SW480 (cell line): Measurements from ENCODE around the gene KRTAP9-4.
"Not testable (repeated sequence)": the region's sequence is repeated elsewhere in the genome, so short reads cannot be mapped to it uniquely, and the experiment has no call there.

ENCODE experiments used
- DNase-seq: peaks from one replicate; pipeline ENCODE4 v3.0.0-alpha.2; 2016; ENCODE audit warnings: low spot score

KRTAP9-4 gene, protein sequence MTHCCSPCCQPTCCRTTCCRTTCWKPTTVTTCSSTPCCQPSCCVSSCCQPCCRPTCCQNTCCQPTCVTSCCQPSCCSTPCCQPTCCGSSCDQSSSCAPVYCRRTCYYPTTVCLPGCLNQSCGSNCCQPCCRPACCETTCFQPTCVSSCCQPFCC

GRCh38 chr17:41249637-41250240, at the start of gene KRTAP9-4:
KRTAP9-4 (plus strand) TSS chr17:41249687; CDS start chr17:41249721, 34 bp downstream.
- DNase-seq, result not testable (repeated sequence)

GRCh38 chr17:41211845-41212466, 37.5 kb upstream of the KRTAP9-4 start:
- peak; percentile 8 for DNase-seq

GRCh38 chr17:41212524-41213169, 36.8 kb upstream of the KRTAP9-4 start:
- no peak for DNase-seq

DNA sequence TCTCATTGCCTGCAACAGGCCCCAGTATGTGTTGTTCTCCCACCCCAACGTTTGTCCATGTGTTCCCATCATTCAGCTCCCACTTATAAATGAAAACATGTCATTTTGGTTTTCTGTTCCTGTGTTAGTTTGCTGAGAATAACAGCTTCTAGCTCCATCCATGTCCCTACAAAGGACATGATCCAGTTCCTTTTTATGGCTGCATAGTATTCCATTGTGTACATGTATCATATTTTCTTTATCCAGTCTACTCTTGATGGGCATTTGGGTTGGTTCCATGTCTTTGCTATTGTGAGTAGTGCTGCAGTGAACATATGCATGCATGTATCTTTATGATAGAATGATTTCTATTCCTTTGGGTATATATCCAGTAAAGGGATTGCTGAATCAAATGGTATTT, 33.8 kb upstream of the KRTAP9-4 start:
- no peak for DNase-seq

- DNase-seq, result no peak
These were observed 25.7 kb upstream of the KRTAP9-4 start for GRCh38 chr17:41223821-41224220.

DNA sequence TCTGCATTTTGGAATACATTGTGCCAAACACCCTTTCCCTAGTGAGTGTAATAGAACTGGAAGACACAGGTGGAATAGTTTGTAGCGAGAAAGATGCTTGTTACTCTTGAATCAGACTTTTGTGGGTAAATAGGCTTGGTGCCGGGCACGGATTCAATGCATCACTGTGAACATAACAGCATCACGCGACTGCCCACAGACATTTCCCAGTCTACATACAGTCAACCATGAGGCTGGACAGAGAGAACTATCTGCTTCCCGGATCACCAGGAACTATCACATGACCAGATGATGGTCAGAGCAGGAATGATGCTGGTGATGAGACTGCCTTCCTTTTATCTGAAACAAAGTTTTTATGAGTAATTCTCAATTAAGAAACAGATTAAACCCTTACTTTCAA, 23.4 kb upstream of the KRTAP9-4 start:
- no peak for DNase-seq

- not testable (repeated sequence) for DNase-seq
These were observed 22.8 kb upstream of the KRTAP9-4 start, which contains the start of gene KRTAP9-2 for GRCh38 chr17:41226598-41227095. KRTAP9-2 (plus strand) TSS chr17:41226648; CDS start chr17:41226655, 7 bp downstream.

- no peak for DNase-seq
These were observed 19.4 kb upstream of the KRTAP9-4 start for GRCh38 chr17:41230094-41230493.

GRCh38 chr17:41231731-41232130, 17.8 kb upstream of the KRTAP9-4 start:
- no peak for DNase-seq

DNA sequence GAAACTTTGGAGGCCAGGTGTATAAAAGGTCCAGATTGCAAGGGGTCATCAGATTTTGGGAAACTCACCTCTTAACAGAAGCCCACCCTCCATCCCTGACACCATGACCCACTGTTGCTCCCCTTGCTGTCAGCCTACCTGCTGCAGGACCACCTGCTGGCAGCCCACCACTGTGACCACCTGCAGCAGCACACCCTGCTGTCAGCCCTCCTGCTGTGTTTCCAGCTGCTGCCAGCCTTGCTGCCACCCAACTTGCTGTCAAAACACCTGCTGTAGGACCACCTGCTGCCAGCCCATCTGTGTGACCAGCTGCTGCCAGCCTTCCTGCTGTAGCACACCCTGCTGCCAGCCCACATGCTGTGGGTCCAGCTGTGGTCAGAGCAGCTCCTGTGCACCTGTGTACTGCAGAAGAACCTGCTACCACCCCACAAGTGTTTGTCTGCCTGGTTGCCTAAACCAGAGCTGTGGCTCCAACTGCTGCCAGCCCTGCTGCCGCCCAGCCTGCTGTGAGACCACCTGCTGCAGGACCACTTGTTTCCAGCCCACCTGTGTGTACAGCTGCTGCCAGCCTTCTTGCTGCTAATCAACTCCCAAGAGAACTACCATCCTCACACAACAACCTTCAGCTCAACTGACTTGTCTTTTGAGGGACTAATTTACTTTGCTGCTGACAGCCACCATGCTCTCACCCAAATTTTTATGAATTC, 16.9 kb upstream of the KRTAP9-4 start, which contains the start of gene KRTAP9-3:
TSS of gene KRTAP9-3 (plus strand) at position 51 of the 707 bp plus-strand sequence. CDS start at position 104, 53 bp downstream.
- DNase-seq, result not testable (repeated sequence)

GRCh38 chr17:41237116-41237515, 12.4 kb upstream of the KRTAP9-4 start:
- not testable (repeated sequence) for DNase-seq

GRCh38 chr17:41237949-41238437, 11.5 kb upstream of the KRTAP9-4 start, which contains the start of gene KRTAP9-8:
KRTAP9-8 (plus strand) TSS chr17:41237999; CDS start chr17:41238052, 53 bp downstream.
- not testable (repeated sequence) for DNase-seq

DNA sequence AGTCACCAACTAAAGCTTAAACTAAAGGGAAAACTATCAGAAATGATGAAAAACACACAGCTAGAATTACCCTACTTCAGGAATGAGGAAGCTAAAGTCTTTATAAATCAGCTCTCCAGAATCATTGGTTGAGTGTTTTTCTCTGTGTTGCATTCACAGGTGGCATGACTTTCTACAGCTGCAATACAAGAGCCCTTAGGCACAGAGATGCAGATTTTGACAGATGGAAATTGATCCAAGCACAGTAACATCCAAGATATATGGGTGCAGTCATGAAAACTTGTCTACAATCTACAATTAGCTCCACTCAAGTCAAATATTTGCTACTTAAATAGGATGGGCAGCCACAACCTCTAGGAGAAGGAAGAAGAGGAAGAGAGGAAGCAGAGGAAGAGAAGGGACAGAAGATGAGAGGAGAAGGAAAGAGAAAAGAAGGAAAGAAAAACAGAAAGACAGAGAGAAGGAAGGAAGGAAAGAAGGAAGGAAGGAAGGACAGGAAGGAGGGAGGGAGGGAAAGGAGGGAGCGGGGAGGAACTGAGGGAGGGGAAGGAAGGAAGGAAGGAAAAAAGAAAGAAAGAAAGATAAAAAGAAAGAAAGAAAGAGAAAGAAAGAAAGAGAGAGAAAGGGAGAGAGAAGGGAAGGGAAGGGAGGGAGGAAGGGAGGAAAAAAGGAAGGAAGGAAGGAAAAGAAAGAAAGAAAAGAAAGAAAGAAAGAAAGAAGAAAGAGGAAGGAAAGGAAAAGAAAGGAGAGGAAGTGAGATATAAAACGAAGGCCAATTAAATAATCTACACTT, 2.3 kb upstream of the KRTAP9-4 start:
- not testable (repeated sequence) for DNase-seq

- no peak for DNase-seq
These were observed 1.8 kb downstream of the KRTAP9-4 start for GRCh38 chr17:41251261-41251660.

GRCh38 chr17:41254861-41255260, 5.4 kb downstream of the KRTAP9-4 start:
- DNase-seq, result no peak

DNA sequence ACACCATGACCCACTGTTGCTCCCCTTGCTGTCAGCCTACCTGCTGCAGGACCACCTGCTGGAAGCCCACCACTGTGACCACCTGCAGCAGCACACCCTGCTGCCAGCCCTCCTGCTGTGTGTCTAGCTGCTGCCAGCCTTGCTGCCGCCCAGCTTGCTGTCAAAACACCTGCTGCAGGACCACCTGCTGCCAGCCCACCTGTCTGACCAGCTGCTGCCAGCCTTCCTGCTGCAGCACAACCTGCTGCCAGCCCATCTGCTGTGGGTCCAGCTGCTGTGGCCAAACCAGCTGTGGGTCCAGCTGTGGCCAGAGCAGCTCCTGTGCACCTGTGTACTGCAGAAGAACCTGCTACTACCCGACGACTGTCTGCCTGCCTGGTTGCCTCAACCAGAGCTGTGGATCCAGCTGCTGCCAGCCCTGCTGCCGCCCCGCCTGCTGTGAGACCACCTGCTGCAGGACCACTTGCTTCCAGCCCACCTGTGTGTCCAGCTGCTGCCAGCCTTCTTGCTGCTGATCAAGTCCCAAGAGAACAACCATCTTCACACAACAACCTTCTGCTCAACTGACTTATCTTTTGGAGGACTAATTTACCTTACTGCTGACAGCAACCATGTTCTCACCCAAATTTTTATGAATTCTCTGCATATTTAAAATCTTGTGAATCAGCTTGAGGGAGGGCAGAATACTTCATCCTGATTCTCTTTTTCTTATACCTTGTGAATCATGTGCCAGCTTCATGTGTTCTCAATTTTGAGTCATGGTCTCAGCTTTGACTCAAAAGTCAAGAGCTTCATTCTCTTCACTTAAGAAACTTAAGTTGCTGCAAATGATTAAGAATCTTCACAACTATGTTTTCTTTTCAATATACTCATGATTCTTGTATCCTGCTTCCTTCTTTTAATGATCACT, 6.1 kb downstream of the KRTAP9-4 start, which contains the start of gene KRTAP9-9:
TSS of gene KRTAP9-9 (plus strand) at position 4 of the 910 bp plus-strand sequence.
- DNase-seq, result not testable (repeated sequence)

- no peak for DNase-seq
These were observed 6.8 kb downstream of the KRTAP9-4 start for GRCh38 chr17:41256291-41256685.

DNA sequence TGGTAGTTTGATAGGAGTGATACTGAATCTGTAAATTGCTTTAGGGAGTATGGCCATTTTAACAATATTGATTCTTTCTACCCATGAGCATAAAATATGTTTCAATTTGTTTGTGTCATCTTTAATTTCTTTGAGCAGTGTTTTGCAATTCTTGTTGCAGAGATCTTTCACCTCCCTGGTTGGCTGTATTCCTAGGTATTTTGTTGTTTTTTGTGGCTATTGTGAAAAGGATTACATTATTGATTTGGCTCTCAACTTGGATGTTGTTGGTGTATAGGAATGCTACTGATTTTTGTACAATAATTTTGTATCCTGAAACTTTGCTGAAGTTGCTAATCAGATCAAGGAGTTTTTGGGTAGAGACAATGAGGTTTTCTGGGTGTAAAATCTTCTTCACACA, 8.9 kb downstream of the KRTAP9-4 start:
- DNase-seq, result no peak

DNA sequence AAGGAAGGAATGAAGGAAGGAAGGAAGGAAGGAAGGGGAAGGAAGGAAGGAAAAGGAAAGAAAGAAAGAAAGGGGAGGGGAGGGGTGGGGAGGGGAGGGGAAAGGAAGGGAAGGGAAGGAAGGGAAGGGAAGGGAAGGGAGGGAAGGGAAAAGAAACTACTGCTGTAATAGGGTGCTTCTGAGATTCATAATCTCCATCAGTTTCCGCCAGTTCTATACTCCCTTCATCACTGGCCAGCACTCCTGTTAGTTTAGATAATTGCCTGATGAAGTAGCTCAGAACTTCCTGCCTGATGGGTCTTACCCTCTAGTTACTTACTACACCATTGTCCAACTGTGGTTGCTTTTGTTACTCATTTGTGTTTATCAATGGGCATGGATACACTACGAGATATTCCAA, 13.7 kb downstream of the KRTAP9-4 start:
- DNase-seq, result no peak

DNA sequence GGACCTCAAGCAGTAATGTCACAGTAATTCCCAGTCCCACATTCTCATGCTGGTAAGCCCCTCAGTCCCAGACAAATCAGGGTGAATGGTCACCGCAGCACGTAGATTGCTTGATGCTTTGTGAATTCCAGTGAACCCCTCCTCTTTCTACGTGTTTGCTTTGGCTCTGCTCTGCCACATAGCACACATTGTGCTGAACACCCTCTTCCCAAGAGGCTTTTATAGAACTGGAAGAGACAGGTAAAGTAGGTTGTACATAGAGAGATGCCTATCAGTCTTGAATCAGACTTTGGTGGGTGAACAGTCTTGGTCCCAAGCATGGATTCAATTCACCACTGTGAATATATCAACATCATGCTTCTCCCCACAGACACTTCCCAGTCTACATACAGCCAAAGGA, 15.1 kb downstream of the KRTAP9-4 start:
- no peak for DNase-seq
